SJCRH30 (cell line): ENCODE measurements around the gene SOX13. TPM values are rescaled to one million over a fixed set of nuclear protein-coding genes. Genes with fewer than 3 reads are reported as not detected.
"Not testable (repeated sequence)": the region's sequence is repeated elsewhere in the genome, so short reads cannot be mapped to it uniquely, and the experiment has no call there.

ENCODE experiments used
- DNase-seq, 2 experiments: peaks; one replicate each; pipeline ENCODE4 v3.0.0-alpha.2; 2015 to 2020
- H3K27ac ChIP-seq: fragments of 250-450 bp; sonication (Bioruptor Pico); 2 replicates; pipeline ENCODE4 v1.5.1; 2020; ENCODE audit warnings: mild to moderate bottlenecking, moderate library complexity
- H3K27me3 ChIP-seq: fragments of 250-450 bp; sonication (Bioruptor Pico); 2 replicates; pipeline ENCODE4 v1.5.1; 2020; ENCODE audit warnings: mild to moderate bottlenecking, moderate library complexity
- H3K36me3 ChIP-seq: fragments of 250-450 bp; sonication (Bioruptor Pico); 2 replicates; pipeline ENCODE4 v1.5.1; 2020; ENCODE audit warnings: mild to moderate bottlenecking, moderate library complexity
- H3K4me1 ChIP-seq: fragments of 250-450 bp; sonication (Bioruptor Pico); 2 replicates; pipeline ENCODE4 v1.5.1; 2020; ENCODE audit warnings: mild to moderate bottlenecking, moderate library complexity
- H3K4me3 ChIP-seq: fragments of 250-450 bp; sonication (Bioruptor Pico); 2 replicates; pipeline ENCODE4 v1.5.1; 2020; ENCODE audit warnings: mild to moderate bottlenecking, moderate library complexity
- H3K9me3 ChIP-seq: fragments of 250-450 bp; sonication (Bioruptor Pico); replicated peaks from 2 replicates; pipeline ENCODE4 v1.5.1; 2020; ENCODE audit warnings: mild to moderate bottlenecking, moderate library complexity
- total RNA-seq: library from RNA; depleted of rRNA; stranded (reverse); fragments of >200 nt; shearing (Covaris generic); gene quantifications from 2 replicates; pipeline ENCODE4 v1.2.3, GENCODE V29; 2014

The SOX13 gene
- total RNA-seq, 1 experiment from 2014 or later, result 35.1 TPM

DNA sequence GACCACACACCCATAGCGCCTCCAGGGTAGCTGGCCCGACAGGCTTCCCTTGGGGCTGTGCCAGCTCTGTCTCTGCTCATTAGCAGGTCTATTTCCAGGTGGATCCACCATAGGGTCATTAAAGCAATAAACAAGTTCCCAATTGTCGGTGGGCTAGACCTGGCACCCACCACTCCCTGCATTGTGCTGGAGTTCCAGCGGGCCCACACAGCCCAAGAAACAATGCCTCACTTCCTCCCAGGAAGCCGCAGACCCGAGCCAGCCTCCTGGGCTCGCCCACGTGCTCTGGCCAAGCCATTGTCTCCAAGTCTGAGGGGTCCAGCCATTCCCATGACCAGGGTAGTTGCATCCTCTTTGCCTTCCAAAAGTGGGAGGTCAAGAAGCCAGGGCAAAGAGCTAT, 27.5 kb upstream of the SOX13 start:
- DNase-seq, result no peak
- H3K27me3 ChIP-seq, result peaks cover 10% of the 10 kb centered on the region; the same call in 1 of the 2 replicates
- no peaks in the 10 kb centered on the region for H3K9me3 ChIP-seq
- no peak overlapping the region for H3K27ac ChIP-seq
- no peaks in the 10 kb centered on the region for H3K36me3 ChIP-seq
- no peak overlapping the region for H3K4me3 ChIP-seq
- H3K4me1 ChIP-seq, result no peaks in the 10 kb centered on the region

GRCh38 chr1:204046346-204046745, 26.6 kb upstream of the SOX13 start:
- no peak overlapping the region for H3K4me3 ChIP-seq
- H3K27me3 ChIP-seq, result peaks cover 9% of the 10 kb centered on the region; the same call in 1 of the 2 replicates
- DNase-seq, result no peak
- no peaks in the 10 kb centered on the region for H3K36me3 ChIP-seq
- no peaks in the 10 kb centered on the region for H3K9me3 ChIP-seq
- H3K4me1 ChIP-seq, result no peaks in the 10 kb centered on the region
- H3K27ac ChIP-seq, result no peak overlapping the region

DNA sequence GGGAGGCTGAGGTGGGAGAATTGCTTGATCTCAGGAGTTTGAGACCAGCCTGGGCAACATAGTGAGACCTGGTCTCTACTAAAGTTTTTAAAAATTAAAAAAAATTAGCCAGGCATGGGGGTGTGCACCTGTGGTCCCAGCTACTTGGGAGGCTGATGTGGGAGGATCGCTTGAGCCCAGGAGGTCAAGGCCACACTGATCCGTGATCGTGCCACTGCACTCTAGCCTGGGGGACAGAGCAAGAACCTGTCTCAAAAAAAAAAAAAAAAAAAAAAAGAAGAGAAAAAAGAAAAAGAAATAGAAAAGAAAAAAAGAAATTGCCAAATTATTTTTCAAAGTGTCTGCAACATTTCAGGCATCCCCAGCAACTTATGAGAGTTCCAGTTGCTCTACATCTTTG, 24.1 kb upstream of the SOX13 start:
- H3K36me3 ChIP-seq, H3K27ac ChIP-seq, H3K4me1 ChIP-seq, DNase-seq, H3K4me3 ChIP-seq, H3K27me3 ChIP-seq, H3K9me3 ChIP-seq: not testable (repeated sequence)

DNA sequence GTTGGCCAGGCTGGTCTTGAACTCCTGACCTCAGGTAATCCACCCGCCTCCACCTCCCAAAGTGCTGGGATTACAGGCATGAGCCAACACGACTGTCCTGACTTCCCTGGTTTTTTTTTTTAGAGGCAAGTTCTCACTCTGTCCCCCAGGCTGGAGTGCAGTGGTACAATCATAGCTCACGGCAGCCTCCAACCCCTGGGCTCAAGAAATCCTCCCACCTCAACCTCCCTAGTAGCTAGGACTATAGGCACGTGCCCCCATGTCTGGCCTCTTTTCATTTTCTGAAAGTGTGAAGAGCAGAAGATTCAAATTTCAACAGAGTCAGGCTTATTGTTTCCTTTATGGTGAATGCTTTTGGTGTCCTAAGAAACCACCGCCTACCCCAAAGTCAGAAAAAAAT, 21.7 kb upstream of the SOX13 start:
- no peaks in the 10 kb centered on the region for H3K4me1 ChIP-seq
- H3K27me3 ChIP-seq, result no peaks in the 10 kb centered on the region
- no peaks in the 10 kb centered on the region for H3K36me3 ChIP-seq
- DNase-seq, result no peak
- no peak overlapping the region for H3K4me3 ChIP-seq
- H3K9me3 ChIP-seq, result no peaks in the 10 kb centered on the region
- H3K27ac ChIP-seq, result no peak overlapping the region

DNA sequence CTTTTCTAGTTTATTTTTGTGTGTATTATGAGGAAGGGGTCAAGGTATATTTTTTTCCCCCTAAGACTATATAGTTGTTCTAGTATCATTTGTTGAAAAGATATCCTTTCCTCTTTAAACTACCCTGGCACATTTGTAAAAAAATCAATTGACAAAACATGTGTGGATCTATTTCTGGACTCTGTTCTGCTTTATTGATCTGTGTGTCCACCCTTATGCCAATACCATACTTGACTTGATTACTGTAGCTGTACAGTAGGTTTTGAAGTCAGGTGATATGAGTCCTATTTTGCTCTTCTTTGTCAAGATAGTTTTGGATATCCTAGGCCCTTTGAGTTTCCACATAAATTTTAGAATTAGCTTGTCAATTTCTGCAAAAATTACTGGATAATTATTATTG, 21.2 kb upstream of the SOX13 start:
- H3K36me3 ChIP-seq, result no peaks in the 10 kb centered on the region
- no peak overlapping the region for H3K4me3 ChIP-seq
- no peak for DNase-seq
- H3K27me3 ChIP-seq, result no peaks in the 10 kb centered on the region
- H3K27ac ChIP-seq, result no peak overlapping the region
- no peaks in the 10 kb centered on the region for H3K4me1 ChIP-seq
- H3K9me3 ChIP-seq, result no peaks in the 10 kb centered on the region

DNA sequence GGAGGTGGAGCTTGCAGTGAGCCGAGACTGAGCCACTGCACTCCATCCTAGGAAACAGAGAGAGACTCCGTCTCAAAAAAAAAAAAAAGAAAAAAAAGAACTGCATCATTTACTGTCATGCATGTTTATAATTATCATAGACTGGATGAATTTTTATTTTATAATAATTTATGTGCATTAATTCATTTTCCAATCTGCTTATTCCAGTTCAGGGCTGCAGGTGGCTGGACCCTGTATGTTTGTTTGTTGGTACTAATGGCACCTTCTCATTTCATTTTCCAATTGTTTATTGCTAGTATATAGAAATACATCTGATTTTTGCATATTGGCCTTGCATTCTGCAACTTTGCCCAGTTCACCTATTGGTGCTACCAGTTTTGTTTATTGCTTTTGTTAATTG, 19.0 kb upstream of the SOX13 start:
- Histone ChIP-seq H3K4me3 (no peak overlapping the region), H3K27me3 (no peaks in the 10 kb centered on the region), H3K4me1 (no peaks in the 10 kb centered on the region; the same call in 1 of the 2 replicates), H3K27ac (no peak overlapping the region), H3K36me3 (no peaks in the 10 kb centered on the region), H3K9me3 (no peaks in the 10 kb centered on the region)
- no peak for DNase-seq

GRCh38 chr1:204059970-204060369, 12.9 kb upstream of the SOX13 start:
- H3K36me3 ChIP-seq, result no peaks in the 10 kb centered on the region
- H3K27ac ChIP-seq, result no peak overlapping the region
- DNase-seq, result no peak
- no peak overlapping the region for H3K4me3 ChIP-seq
- peaks cover 1% of the 10 kb centered on the region for H3K4me1 ChIP-seq
- no peaks in the 10 kb centered on the region for H3K27me3 ChIP-seq
- no peaks in the 10 kb centered on the region for H3K9me3 ChIP-seq

DNA sequence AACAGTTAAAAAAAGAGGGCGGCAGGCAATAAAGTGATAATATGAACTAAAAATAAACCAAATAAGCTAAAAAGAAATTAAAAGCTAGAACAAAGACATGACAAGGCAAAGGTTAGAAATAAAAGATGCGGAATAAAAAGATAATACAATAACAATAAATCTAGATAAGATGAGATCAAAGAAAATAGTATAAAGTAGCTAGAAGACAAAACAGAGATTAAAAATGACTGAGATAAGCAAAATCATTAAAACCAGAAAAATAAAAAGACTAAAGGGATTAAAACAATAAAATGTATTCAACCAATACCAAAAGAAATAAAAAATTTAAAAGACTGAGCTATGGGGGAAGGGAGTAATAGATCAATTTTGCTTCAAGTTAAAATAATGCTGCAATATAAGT, 10.8 kb upstream of the SOX13 start:
- H3K36me3 ChIP-seq, result no peaks in the 10 kb centered on the region
- no peak overlapping the region for H3K27ac ChIP-seq
- no peaks in the 10 kb centered on the region for H3K27me3 ChIP-seq
- H3K4me1 ChIP-seq, result peaks cover 8% of the 10 kb centered on the region
- DNase-seq, result no peak
- H3K9me3 ChIP-seq, result no peaks in the 10 kb centered on the region
- H3K4me3 ChIP-seq, result no peak overlapping the region

DNA sequence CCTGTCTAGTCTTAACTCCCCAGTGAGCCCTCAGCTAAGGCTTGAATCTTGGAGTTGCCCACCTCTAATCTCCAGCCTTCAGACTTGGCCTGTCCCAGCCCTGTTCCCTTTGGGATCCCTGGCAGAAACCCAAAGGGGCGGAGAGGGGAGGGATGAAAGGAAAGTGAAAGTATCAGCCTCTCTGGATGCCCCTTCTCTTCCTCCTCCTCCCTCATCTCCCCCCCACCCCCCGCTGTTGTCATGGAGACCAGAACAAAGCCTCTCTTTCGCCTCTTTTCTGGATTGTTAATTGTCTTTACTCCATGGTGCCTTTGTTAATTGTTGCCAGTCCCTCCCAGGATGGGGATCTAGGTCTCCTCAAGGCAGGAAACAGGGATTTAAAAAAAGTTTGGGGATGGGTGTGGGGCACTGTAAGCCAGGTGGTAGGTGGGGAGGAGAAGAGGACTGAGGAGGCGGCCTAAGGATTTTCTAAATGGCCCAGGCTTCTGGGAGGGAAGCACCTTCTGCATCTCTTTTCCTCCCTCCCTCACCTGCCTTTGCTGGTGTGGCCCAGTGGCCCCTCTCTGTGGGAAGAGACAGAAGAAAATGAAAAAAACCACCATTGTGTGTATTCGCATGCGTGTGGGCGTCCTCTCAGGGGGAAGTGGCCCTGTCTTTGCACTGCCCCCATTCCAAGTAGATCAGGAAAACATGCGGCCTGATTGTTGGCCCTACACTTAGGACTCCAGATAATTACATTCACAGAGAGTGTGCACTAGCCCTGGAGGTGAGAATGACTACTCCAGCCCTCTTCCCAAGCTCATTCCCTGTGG, 7.5 kb upstream of the SOX13 start:
- peak; percentile 34 to 62 for DNase-seq
- Histone ChIP-seq H3K9me3 (no peaks in the 10 kb centered on the region), H3K4me1 (peaks cover 8% of the 10 kb centered on the region), H3K4me3 (no peak overlapping the region), H3K36me3 (no peaks in the 10 kb centered on the region), H3K27ac (no peak overlapping the region), H3K27me3 (no peaks in the 10 kb centered on the region)

- Histone ChIP-seq H3K27me3 (no peaks in the 10 kb centered on the region), H3K9me3 (no peaks in the 10 kb centered on the region), H3K27ac (no peak overlapping the region), H3K4me3 (no peak overlapping the region), H3K4me1 (peaks cover 8% of the 10 kb centered on the region), H3K36me3 (no peaks in the 10 kb centered on the region)
- DNase-seq, result no peak
Observed at GRCh38 chr1:204065986-204066300, 7.0 kb upstream of the SOX13 start.

GRCh38 chr1:204067935-204068334, 5.0 kb upstream of the SOX13 start:
- no peaks in the 10 kb centered on the region for H3K36me3 ChIP-seq
- peaks cover 8% of the 10 kb centered on the region for H3K4me1 ChIP-seq
- H3K27me3 ChIP-seq, result no peaks in the 10 kb centered on the region
- H3K9me3 ChIP-seq, result no peaks in the 10 kb centered on the region
- DNase-seq, result no peak
- H3K27ac ChIP-seq, result no peak overlapping the region
- H3K4me3 ChIP-seq, result no peak overlapping the region

- no peak for DNase-seq
- H3K4me3 ChIP-seq, result no peak overlapping the region
- no peak overlapping the region for H3K27ac ChIP-seq
- peaks cover 8% of the 10 kb centered on the region for H3K4me1 ChIP-seq
- H3K27me3 ChIP-seq, result no peaks in the 10 kb centered on the region
- H3K36me3 ChIP-seq, result no peaks in the 10 kb centered on the region
- no peaks in the 10 kb centered on the region for H3K9me3 ChIP-seq
Observed at GRCh38 chr1:204069887-204070286, 3.0 kb upstream of the SOX13 start.

- no peak overlapping the region for H3K4me3 ChIP-seq
- no peak for DNase-seq
- H3K27ac ChIP-seq, result no peak overlapping the region
- no peaks in the 10 kb centered on the region for H3K9me3 ChIP-seq
- H3K4me1 ChIP-seq, result peaks cover 8% of the 10 kb centered on the region; the same call in 1 of the 2 replicates
- H3K36me3 ChIP-seq, result no peaks in the 10 kb centered on the region
- H3K27me3 ChIP-seq, result no peaks in the 10 kb centered on the region
Observed at GRCh38 chr1:204070895-204071294, 2.0 kb upstream of the SOX13 start.

DNA sequence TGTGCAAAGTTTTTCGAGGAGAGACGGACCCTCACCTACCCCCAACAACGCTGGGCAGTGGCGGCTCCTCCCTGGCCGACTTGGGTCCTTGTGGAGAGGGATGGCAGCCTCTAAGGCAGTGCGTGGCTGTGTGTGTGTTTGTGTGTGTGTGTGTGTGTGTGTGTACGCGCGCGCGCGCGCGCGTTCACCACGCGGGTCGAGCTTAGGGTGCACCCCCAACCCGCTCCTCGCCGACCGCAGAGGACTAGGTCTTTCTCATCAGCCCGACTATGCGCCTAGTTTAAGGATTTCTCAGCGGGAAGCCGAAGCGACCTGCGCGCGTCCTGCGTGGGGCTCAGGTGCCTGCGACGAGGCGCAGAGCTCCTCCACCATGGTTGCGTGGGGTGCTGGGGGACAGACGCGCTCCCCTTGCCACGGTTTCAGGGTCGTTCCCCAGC, 940 bp downstream of the SOX13 start:
- peaks cover 22% of the 10 kb centered on the region for H3K4me1 ChIP-seq
- H3K36me3 ChIP-seq, result no peaks in the 10 kb centered on the region
- H3K4me3 ChIP-seq, result peak overlapping the region; percentile 79
- H3K9me3 ChIP-seq, result no peaks in the 10 kb centered on the region
- peak; percentile 33 to 51 for DNase-seq
- H3K27ac ChIP-seq, result peak overlapping the region; percentile 76
- H3K27me3 ChIP-seq, result no peaks in the 10 kb centered on the region

DNA sequence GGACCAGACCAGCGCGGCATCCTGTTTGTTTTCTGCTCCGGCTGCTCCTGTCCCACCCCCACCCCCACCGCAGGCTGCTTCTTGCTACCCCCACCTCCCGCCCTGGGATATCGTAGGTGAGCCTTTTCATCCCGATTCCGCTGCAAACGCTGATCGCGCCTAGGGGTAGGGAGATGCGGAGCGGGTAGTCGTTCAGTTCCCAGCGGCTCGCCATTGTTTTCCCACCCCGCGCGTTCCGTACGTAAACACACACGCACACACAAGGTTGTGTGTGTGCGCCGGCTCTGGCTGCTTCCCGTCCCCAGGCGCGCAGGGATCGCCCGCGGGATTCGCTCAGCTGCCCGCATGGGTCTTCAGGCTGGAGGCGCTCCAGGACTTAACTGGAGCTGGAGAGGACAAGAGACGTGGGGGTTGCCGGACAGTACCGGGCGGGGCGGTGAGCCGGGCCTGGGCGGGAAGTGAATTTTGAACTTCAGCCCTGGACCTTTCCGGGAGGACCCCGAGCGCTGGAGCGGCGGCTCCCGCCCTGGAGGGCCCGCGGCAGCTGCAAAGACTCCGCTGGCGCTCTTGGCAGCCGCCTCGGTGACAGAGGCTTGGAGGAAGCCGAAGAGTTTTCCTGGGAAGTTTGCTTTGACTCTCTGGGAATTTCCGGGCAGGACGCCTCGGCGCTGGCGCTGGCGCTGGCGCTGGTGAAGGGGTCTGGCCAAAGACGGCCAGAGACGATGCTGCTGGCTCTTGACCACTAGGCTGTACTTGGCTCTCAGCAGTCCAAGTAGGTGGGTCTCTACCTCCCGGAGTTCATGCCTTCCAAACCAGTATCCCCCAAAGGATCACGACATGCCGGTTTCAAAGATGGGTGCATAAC, 1.6 kb downstream of the SOX13 start:
- H3K9me3 ChIP-seq, result no peaks in the 10 kb centered on the region
- no peaks in the 10 kb centered on the region for H3K36me3 ChIP-seq
- peak overlapping the region; percentile 76 for H3K27ac ChIP-seq
- no peaks in the 10 kb centered on the region for H3K27me3 ChIP-seq
- DNase-seq, result peak; percentile 79 to 81
- H3K4me3 ChIP-seq, result peak overlapping the region; percentile 79
- peaks cover 29% of the 10 kb centered on the region for H3K4me1 ChIP-seq
